ENCODE results near the gene BSND.

- TF ChIP-seq NFIC (IDR thresholded peaks at IDR 0.05) (no peak), MAX (IDR thresholded peaks at IDR 0.05) (no peak)
Measured at GRCh38 chr1:54969879-54970278, 28.9 kb upstream of the BSND start.
